Measurements from ENCODE around the gene KRTAP10-4. TPM values are rescaled to one million over a fixed set of nuclear protein-coding genes. Genes with fewer than 3 reads are reported as not detected.

The KRTAP10-4 gene
- total RNA-seq, 1 experiment from 2014 or later, result not detected

DNA sequence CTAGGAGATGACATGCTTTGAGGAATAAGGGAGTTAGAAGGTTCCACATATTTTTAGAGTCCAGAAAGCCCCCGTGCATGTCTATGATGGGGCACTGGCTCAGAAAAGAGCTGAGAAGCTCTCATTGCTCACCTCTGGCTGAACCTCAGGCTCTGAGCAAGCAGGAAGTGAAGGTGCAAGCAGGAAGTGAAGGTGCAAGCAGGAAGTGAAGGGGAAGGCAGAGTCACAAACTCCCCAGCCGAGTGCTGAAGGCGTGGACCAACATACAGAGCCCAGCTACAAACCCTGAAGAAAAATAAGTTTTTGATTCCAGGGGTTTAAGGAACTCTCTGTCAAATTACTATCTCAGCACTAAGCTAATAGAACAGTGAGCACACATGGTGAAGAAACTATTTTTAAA, 45.4 kb downstream of the KRTAP10-4 start:
- no peak for DNase-seq (ENCODE audit: low read depth, low spot score)
- in situ Hi-C loops (cut with HindIII; ENCODE audit: low pct_unique_long_range_greater_than_20kb, low sequenced_read_pairs), result no loop called here

DNA sequence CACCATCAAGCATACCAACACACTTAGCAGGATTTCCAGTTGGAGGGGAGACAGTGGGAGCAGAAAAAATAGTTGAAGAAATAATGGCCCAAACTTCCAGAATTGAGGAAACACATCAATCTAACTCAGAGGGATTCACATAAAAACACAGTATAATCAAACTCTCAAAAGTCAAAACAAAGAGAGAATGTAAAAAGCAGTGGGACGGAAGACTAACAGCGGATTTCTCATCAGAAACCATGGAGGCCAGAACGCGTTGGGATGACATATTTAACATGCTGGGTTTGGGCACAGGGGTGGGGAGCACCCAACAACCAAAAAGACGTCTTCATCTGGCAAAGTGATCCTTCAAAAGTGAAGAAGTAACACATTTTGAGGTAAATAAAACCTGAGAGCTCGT, 46.4 kb downstream of the KRTAP10-4 start:
- no peak for DNase-seq (ENCODE audit: low read depth, low spot score)
- in situ Hi-C loops (cut with HindIII; ENCODE audit: low pct_unique_long_range_greater_than_20kb, low sequenced_read_pairs), result no loop called here

DNA sequence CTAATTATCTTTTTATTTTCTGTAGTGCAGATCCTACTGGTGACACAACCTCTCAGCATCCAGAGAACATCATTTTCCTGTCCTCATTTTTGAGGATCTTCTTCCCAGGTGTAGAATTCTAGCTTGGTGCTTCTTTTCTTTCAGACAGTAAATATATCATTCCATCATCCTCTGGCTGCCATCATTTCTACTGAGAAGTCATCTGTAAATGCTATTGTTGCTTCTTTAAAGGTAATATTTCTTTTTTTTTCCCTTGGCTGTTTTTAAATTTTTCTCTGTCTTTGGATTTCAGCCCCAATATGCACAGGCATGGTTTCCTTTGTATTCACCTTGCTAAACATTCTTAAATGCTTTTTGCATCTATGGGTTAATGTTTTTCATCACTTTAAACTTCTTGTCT, 50.0 kb downstream of the KRTAP10-4 start:
- in situ Hi-C loops (cut with HindIII; ENCODE audit: low pct_unique_long_range_greater_than_20kb, low sequenced_read_pairs), result no loop called here
- no peak for DNase-seq (ENCODE audit: low read depth, low spot score)

Other genes starting within 250 kb of the KRTAP10-4 start
- gene CFAP410, start 234.3 kb upstream of the KRTAP10-4 start, total RNA-seq (2014; rRNA removed; shearing (Covaris generic)), result 5.0 and 11.0 TPM in 2 replicates
- gene TRPM2, start 220.1 kb upstream of the KRTAP10-4 start, total RNA-seq (2014; rRNA removed; shearing (Covaris generic)), result 0.21 and 0.37 TPM in 2 replicates
- gene LRRC3, start 118.2 kb upstream of the KRTAP10-4 start, total RNA-seq (2014; rRNA removed; shearing (Covaris generic)), result 1.5 TPM in 2 replicates
- not detected in 2 replicates for gene KRTAP10-1, start 33.5 kb upstream of the KRTAP10-4 start, total RNA-seq (2014; rRNA removed; shearing (Covaris generic))
- gene KRTAP10-2, start 22.2 kb upstream of the KRTAP10-4 start, total RNA-seq (2014; rRNA removed; shearing (Covaris generic)), result not detected in 2 replicates
- gene KRTAP10-3, start 14.9 kb upstream of the KRTAP10-4 start, total RNA-seq (2014; rRNA removed; shearing (Covaris generic)), result not detected in 2 replicates
- not detected in 2 replicates for gene KRTAP10-5, start 6.9 kb downstream of the KRTAP10-4 start, total RNA-seq (2014; rRNA removed; shearing (Covaris generic))
- gene KRTAP10-6, start 18.8 kb downstream of the KRTAP10-4 start, total RNA-seq (2014; rRNA removed; shearing (Covaris generic)), result not detected in 2 replicates
- not detected in 2 replicates for gene KRTAP10-7, start 26.9 kb downstream of the KRTAP10-4 start, total RNA-seq (2014; rRNA removed; shearing (Covaris generic))
- gene KRTAP10-8, start 38.4 kb downstream of the KRTAP10-4 start, total RNA-seq (2014; rRNA removed; shearing (Covaris generic)), result not detected in 2 replicates
- gene KRTAP10-9, start 53.4 kb downstream of the KRTAP10-4 start, total RNA-seq (2014; rRNA removed; shearing (Covaris generic)), result not detected in 2 replicates
- not detected in 2 replicates for gene KRTAP10-10, start 63.6 kb downstream of the KRTAP10-4 start, total RNA-seq (2014; rRNA removed; shearing (Covaris generic))
- gene KRTAP10-11, start 72.7 kb downstream of the KRTAP10-4 start, total RNA-seq (2014; rRNA removed; shearing (Covaris generic)), result not detected in 2 replicates
- gene KRTAP12-4, start 80.9 kb downstream of the KRTAP10-4 start, total RNA-seq (2014; rRNA removed; shearing (Covaris generic)), result not detected in 2 replicates
- not detected in 2 replicates for gene KRTAP12-3, start 84.2 kb downstream of the KRTAP10-4 start, total RNA-seq (2014; rRNA removed; shearing (Covaris generic))
- not detected in 2 replicates for gene KRTAP12-2, start 93.2 kb downstream of the KRTAP10-4 start, total RNA-seq (2014; rRNA removed; shearing (Covaris generic))
- gene KRTAP12-1, start 108.4 kb downstream of the KRTAP10-4 start, total RNA-seq (2014; rRNA removed; shearing (Covaris generic)), result not detected in 2 replicates
- gene KRTAP10-12, start 123.4 kb downstream of the KRTAP10-4 start, total RNA-seq (2014; rRNA removed; shearing (Covaris generic)), result not detected in 2 replicates
- gene TSPEAR, start 137.8 kb downstream of the KRTAP10-4 start, total RNA-seq (2014; rRNA removed; shearing (Covaris generic)), result not detected in 2 replicates
- gene UBE2G2, start 228.1 kb downstream of the KRTAP10-4 start, total RNA-seq (2014; rRNA removed; shearing (Covaris generic)), result 53.3 and 53.9 TPM in 2 replicates
- gene SUMO3, start 244.3 kb downstream of the KRTAP10-4 start, total RNA-seq (2014; rRNA removed; shearing (Covaris generic)), result 34.2 and 36.0 TPM in 2 replicates

Measured in SK-MEL-5 (cell line).